H1 (cell line): ENCODE results near the gene PRLHR. TPM values are rescaled to one million over a fixed set of nuclear protein-coding genes. Genes with fewer than 3 reads are reported as not detected.

Experiments
- CEBPB ChIP-seq: IDR thresholded peaks from 2 replicates; pipeline ENCODE4 v1.6.1; 2012; ENCODE audit warnings: low read depth, low read length
- KDM1A ChIP-seq: fragments of 200-600, 300-600 bp; sonication (generic); IDR thresholded peaks from 2 replicates; pipeline ENCODE4 v1.7.1; 2016; ENCODE audit warnings: mild to moderate bottlenecking, low read length, borderline replicate concordance
- polyA plus RNA-seq, 7 experiments: library from polyadenylated mRNA; depleted of rRNA in 3 of 7; stranded (reverse) in 5 of 7; unstranded in 2 of 7; fragments of >200 nt in 5 of 7; fragments of 200-250 nt in 2 of 7; gene quantifications; 1 replicate in 5 of 7; 2 replicates in 1 of 7; 4 replicates in 1 of 7; pipeline versions ENCODE4 v1.2.1 to v1.2.3, GENCODE V29; 2011 to 2013; ENCODE audit warnings: missing spikeins in 2 of 7, mixed read lengths in 2 of 7
- total RNA-seq: library from RNA; stranded (reverse); fragmentation: NEBNext Ultra II Directional; extraction: Animal tissue kit (Norgen Biotek cat#: 25700); gene quantifications from 2 replicates; pipeline ENCODE4 v1.2.1, GENCODE V29; 2021
- TF ChIP-seq, protein P1 (sequence below): IDR thresholded peaks from 2 replicates; pipeline ENCODE4 v1.6.1; 2012; ENCODE audit warnings: inconsistent platforms
- TF ChIP-seq, protein P2 (sequence below): IDR thresholded peaks from 2 replicates; pipeline ENCODE4 v1.6.1; 2012; ENCODE audit warnings: inconsistent platforms
- TF ChIP-seq, protein P3 (sequence below): IDR thresholded peaks from 2 replicates; pipeline ENCODE4 v1.6.1; 2011; ENCODE audit warnings: low read depth, mild to moderate bottlenecking, low read length; ENCODE audit not compliant: insufficient read depth
- TF ChIP-seq, protein P4 (sequence below): IDR thresholded peaks from 2 replicates; pipeline ENCODE4 v1.6.1; 2012; ENCODE audit warnings: low read length, inconsistent platforms

PRLHR gene
- total and polyA plus RNA-seq, 2 of the 8 experiments (the other 6 are each of a cell fraction or from before 2014, with no cell fraction given), result not detected

DNA sequence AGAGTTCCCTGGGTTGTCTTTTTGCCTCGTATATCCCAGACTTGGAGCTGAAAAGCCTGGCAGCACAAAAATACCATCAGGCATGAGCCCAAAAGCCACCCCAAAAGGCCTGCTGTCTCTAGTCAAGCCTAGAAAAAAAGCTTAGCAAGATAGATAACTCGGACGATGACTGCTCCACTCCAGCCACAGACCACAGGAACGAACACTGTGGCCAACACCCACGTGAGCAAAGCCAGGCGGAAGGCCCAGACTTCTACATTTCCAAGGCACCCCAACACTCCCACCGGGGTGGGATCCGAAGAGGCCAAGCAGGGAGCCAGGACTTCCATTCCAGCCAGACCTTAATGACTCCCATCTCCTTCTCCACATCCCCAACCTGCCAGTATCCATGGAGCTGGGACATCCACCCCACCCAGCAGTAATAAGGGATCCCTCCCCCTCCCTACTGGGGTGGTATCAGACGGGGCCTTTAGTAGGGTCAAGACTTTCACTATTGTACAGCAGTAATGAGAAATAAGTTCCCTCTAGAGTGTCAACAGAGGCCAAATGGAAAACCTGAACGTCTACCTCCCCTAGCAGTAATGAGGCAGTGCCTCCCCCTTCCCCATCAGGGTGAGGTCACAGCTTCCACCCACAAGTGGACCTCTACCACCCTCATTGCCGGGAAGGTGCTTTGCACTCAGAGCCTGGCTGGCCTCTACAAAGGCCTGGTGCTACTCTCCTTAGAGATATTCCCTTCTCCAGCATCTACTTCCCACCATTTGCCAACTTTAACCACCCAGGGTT lies 23.0 kb downstream of the PRLHR start (continued):
- TF ChIP-seq, protein P1, sequence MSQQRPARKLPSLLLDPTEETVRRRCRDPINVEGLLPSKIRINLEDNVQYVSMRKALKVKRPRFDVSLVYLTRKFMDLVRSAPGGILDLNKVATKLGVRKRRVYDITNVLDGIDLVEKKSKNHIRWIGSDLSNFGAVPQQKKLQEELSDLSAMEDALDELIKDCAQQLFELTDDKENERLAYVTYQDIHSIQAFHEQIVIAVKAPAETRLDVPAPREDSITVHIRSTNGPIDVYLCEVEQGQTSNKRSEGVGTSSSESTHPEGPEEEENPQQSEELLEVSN, result no peak
- TF ChIP-seq CEBPB (no peak), KDM1A (no peak)
- TF ChIP-seq, protein P2, sequence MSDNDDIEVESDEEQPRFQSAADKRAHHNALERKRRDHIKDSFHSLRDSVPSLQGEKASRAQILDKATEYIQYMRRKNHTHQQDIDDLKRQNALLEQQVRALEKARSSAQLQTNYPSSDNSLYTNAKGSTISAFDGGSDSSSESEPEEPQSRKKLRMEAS, result no peak
- TF ChIP-seq, protein P3, sequence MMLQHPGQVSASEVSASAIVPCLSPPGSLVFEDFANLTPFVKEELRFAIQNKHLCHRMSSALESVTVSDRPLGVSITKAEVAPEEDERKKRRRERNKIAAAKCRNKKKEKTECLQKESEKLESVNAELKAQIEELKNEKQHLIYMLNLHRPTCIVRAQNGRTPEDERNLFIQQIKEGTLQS, result no peak
- TF ChIP-seq, protein P4, sequence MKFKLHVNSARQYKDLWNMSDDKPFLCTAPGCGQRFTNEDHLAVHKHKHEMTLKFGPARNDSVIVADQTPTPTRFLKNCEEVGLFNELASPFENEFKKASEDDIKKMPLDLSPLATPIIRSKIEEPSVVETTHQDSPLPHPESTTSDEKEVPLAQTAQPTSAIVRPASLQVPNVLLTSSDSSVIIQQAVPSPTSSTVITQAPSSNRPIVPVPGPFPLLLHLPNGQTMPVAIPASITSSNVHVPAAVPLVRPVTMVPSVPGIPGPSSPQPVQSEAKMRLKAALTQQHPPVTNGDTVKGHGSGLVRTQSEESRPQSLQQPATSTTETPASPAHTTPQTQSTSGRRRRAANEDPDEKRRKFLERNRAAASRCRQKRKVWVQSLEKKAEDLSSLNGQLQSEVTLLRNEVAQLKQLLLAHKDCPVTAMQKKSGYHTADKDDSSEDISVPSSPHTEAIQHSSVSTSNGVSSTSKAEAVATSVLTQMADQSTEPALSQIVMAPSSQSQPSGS, result no peak
- TF ChIP-seq, all 59 proteins: peak for 0
